PC-9 (cell line): ENCODE results near the gene WRAP53. TPM values are rescaled to one million over a fixed set of nuclear protein-coding genes. Genes with fewer than 3 reads are reported as not detected.

Experiments
- BruUV-seq: library from RNA; stranded (reverse); fragments of 400-500 nt; replicated peaks from 2 replicates; lab custom pipeline; 2021; lab: Mats Ljungman, UMichigan
- CTCF ChIA-PET: fragments of 300-600 bp; sonication (Branson Sonifier 250); formaldehyde crosslinking; loops from one replicate; lab custom pipeline; 2022; ENCODE audit warnings: antibody characterized with exemption; lab: Charles Lee
- POLR2A ChIA-PET: fragments of 300-600 bp; sonication (Branson Sonifier 250); formaldehyde crosslinking; loops from one replicate; lab custom pipeline; 2022; ENCODE audit warnings: antibody characterized with exemption; ENCODE audit not compliant: unreplicated experiment; lab: Charles Lee
- DNase-seq, 2 experiments: peaks; one replicate each; pipeline versions ENCODE4 v3.0.0 to v3.0.0-alpha.2; 2015 to 2022; ENCODE audit warnings: mixed read lengths in 1 of 2
- H2AFZ ChIP-seq: fragments of 200-600 bp; sonication (generic); 2 replicates; pipeline ENCODE4 v1.8.1; 2017; ENCODE audit warnings: antibody characterized with exemption
- H3F3A ChIP-seq: fragments of 200-600 bp; sonication (generic); 2 replicates; pipeline ENCODE4 v1.8.1; 2017; ENCODE audit warnings: antibody characterized with exemption, mild to moderate bottlenecking, low read depth; ENCODE audit not compliant: insufficient read depth
- H3K27ac ChIP-seq: fragments of 200-600 bp; sonication (generic); 2 replicates; pipeline ENCODE4 v1.6.1; 2016; ENCODE audit warnings: mixed run types
- H3K27me3 ChIP-seq: fragments of 200-600 bp; sonication (generic); 2 replicates; pipeline ENCODE4 v1.6.1; 2016; ENCODE audit warnings: low read depth, mixed run types; ENCODE audit not compliant: insufficient read depth
- H3K36me3 ChIP-seq: fragments of 200-600 bp; sonication (generic); 2 replicates; pipeline ENCODE4 v1.6.1; 2016; ENCODE audit warnings: low read depth, mixed run types
- H3K4me1 ChIP-seq: fragments of 200-600 bp; sonication (generic); replicated peaks from 2 replicates; pipeline ENCODE4 v1.6.1; 2016; ENCODE audit warnings: mixed run types; ENCODE audit not compliant: insufficient read depth
- H3K4me2 ChIP-seq: fragments of 200-600 bp; sonication (generic); 2 replicates; pipeline ENCODE4 v1.6.1; 2017; ENCODE audit warnings: mixed run types
- H3K4me3 ChIP-seq: fragments of 200-600 bp; sonication (generic); 2 replicates; pipeline ENCODE4 v1.6.1; 2016; ENCODE audit warnings: mixed run types
- H3K79me2 ChIP-seq: fragments of 200-600 bp; sonication (generic); 2 replicates; pipeline ENCODE4 v1.6.1; 2017; ENCODE audit warnings: low read depth, mixed run types
- H3K9me2 ChIP-seq: fragments of 200-600 bp; sonication (generic); 2 replicates; pipeline ENCODE4 v1.8.1; 2017; ENCODE audit warnings: mild to moderate bottlenecking; ENCODE audit not compliant: insufficient read depth
- H3K9me3 ChIP-seq: fragments of 200-600 bp; sonication (generic); 2 replicates; pipeline ENCODE4 v1.8.1; 2016; ENCODE audit warnings: low read depth; ENCODE audit not compliant: insufficient read depth
- H4K20me1 ChIP-seq: fragments of 200-600 bp; sonication (generic); 2 replicates; pipeline ENCODE4 v1.8.1; 2017; ENCODE audit not compliant: insufficient read depth
- EZH2 ChIP-seq: fragments of 200-600 bp; sonication (generic); IDR thresholded peaks from 2 replicates; pipeline ENCODE4 v1.8.0; 2017; ENCODE audit warnings: antibody characterized with exemption, low read depth
- intact Hi-C: fragments of 100-400 bp; cut with micrococcal nuclease; formaldehyde crosslinking; loops from one replicate; pipeline ENCODE4 v1.10.0; 2022; ENCODE audit not compliant: unreplicated experiment
- total RNA-seq: library from RNA; stranded (reverse); gene quantifications from 2 replicates; pipeline ENCODE4 v1.2.3, GENCODE V29; 2021
- TF ChIP-seq, protein P1 (sequence below): fragments of 200-600 bp; sonication (generic); conservative IDR thresholded peaks from 2 replicates; pipeline ENCODE4 v1.6.1; 2017; ENCODE audit warnings: mixed run types, antibody characterized with exemption, mild to moderate bottlenecking, moderate library complexity

Gene WRAP53
- total RNA-seq, 1 experiment from 2014 or later: 31.9 TPM

DNA sequence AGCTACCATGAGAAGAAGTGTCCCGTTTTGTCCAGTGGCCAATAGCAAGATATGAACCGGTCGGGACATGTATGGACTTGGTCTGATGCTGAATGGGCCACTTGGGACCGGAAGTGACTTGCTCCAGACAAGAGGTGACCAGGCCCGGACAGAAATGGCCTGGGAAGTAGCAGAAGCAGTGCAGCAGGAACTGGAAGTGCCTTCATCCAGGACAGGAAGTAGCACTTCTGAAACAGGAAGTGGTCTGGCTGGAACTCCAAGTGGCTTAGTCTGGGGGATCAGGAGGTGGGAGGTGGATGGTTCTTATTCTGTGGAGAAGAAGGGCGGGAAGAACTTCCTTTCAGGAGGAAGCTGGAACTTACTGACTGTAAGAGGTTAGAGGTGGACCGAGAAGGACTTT lies 22.0 kb downstream of the WRAP53 start:
- Histone ChIP-seq H3K27ac (no peak overlapping the region), H2AFZ (no peak overlapping the region), H4K20me1 (no peaks in the 10 kb centered on the region), H3K4me1 (no peaks in the 10 kb centered on the region), H3K79me2 (no peaks in the 10 kb centered on the region), H3K36me3 (no peaks in the 10 kb centered on the region), H3K9me3 (no peaks in the 10 kb centered on the region), H3K4me3 (no peak overlapping the region), H3F3A (no peaks in the 10 kb centered on the region), H3K4me2 (no peak overlapping the region), H3K27me3 (no peaks in the 10 kb centered on the region), H3K9me2 (no peaks in the 10 kb centered on the region)
- no TSS peak for BruUV-seq
- no peak for TF ChIP-seq EZH2
- TF ChIP-seq, protein P1, sequence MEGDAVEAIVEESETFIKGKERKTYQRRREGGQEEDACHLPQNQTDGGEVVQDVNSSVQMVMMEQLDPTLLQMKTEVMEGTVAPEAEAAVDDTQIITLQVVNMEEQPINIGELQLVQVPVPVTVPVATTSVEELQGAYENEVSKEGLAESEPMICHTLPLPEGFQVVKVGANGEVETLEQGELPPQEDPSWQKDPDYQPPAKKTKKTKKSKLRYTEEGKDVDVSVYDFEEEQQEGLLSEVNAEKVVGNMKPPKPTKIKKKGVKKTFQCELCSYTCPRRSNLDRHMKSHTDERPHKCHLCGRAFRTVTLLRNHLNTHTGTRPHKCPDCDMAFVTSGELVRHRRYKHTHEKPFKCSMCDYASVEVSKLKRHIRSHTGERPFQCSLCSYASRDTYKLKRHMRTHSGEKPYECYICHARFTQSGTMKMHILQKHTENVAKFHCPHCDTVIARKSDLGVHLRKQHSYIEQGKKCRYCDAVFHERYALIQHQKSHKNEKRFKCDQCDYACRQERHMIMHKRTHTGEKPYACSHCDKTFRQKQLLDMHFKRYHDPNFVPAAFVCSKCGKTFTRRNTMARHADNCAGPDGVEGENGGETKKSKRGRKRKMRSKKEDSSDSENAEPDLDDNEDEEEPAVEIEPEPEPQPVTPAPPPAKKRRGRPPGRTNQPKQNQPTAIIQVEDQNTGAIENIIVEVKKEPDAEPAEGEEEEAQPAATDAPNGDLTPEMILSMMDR: no peak
- DNase-seq: no peak
- POLR2A ChIA-PET: no interaction called here
- CTCF ChIA-PET: no interaction called here
- intact Hi-C loops: no loop called here

DNA sequence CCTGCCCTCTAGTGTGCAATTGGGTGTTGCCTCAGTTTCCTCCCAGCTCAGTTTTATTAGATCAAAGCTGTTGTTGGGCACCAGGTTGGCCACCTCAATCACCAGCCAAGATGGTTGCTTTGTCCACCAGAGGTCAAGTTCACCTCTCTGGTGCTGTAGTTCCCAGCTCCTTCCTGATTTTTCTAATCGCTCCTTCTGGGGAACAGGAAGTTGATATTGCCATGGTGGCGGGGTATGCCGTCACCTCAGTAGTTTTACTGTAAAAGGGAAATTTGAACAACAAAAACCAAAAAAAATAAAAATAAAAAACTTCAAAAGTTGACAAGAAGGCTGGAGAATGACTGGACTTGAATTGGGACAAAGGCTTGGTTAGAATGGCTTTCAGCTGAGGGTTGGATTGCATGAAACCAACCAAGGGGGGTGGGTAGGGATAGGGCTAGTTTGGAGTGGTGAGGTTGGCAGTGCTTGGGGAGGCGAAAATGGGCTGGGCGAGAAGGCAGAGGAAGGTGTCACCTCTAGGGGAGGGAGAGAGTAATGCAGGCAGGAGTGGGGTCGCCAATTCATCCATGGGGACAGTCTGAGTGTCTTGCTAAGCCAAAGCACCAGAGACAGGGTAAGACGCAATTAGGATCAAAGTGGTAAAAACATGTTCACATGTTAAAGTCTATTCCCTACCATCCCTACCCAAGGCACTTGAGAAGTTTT lies 22.9 kb downstream of the WRAP53 start:
- Histone ChIP-seq H3K4me2 (no peak overlapping the region), H3K27ac (no peak overlapping the region), H3K79me2 (no peaks in the 10 kb centered on the region), H3F3A (no peaks in the 10 kb centered on the region), H3K4me1 (peaks cover 3% of the 10 kb centered on the region), H2AFZ (no peak overlapping the region), H3K36me3 (no peaks in the 10 kb centered on the region), H3K9me2 (no peaks in the 10 kb centered on the region), H3K9me3 (no peaks in the 10 kb centered on the region), H4K20me1 (no peaks in the 10 kb centered on the region), H3K27me3 (no peaks in the 10 kb centered on the region), H3K4me3 (no peak overlapping the region)
- no peak for DNase-seq
- POLR2A ChIA-PET: interaction anchor here (0.6 kb wide), 1 partner anchor 131 kb away, joined by 3 read pairs; no protein-coding TSS in a partner anchor
- intact Hi-C loops: no loop called here
- no peak for TF ChIP-seq EZH2
- TF ChIP-seq, protein P1: 0 out of 2 replicates have a peak, but pooled peaks have one; percentile 13
- CTCF ChIA-PET: interaction anchor here (0.7 kb wide), 1 partner anchor 349 kb away, joined by 3 read pairs; no protein-coding TSS in a partner anchor
- no TSS peak for BruUV-seq

DNA sequence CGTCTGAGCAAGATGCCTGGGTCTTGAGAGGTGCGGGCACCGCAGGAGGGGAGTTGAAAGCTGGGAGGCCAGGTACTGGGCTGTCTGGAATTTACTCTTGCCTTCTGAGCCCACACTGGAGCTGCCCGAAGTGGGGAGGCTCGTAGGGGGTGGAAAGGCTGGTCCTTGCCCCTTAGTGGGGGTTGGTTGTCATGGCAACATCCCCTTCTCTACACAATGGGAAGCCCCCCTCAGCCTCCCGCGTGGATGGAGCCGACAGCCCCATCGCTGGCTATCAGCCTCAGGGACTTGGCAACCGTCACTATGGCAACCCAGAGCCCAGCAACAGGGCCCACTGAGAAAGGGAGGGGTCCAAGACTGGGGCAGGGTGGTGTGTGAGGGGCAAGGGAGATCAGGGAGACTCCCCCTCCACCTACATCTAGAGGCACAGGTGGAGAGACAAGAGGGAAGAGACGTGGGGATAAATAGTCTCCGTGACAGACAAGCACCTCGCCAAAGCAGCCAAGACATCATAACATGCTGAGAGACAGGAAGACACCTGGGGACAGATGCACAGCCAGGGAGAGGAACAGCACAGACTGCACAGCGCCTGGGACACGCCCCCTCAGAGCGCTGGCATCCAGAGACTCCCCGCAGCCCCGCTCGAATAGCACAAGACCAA lies 24.0 kb downstream of the WRAP53 start:
- Histone ChIP-seq H3K79me2 (no peaks in the 10 kb centered on the region), H3K4me3 (no peak overlapping the region), H3K36me3 (no peaks in the 10 kb centered on the region), H3K27me3 (no peaks in the 10 kb centered on the region), H3K4me2 (no peak overlapping the region), H3K4me1 (peaks cover 7% of the 10 kb centered on the region), H3K9me3 (no peaks in the 10 kb centered on the region), H3K27ac (no peak overlapping the region), H2AFZ (no peak overlapping the region), H4K20me1 (no peaks in the 10 kb centered on the region), H3K9me2 (no peaks in the 10 kb centered on the region), H3F3A (no peaks in the 10 kb centered on the region)
- intact Hi-C loops: no loop called here
- no TSS peak for BruUV-seq
- CTCF ChIA-PET: interaction anchor here (0.7 kb wide), 2 partner anchors 348 to 387 kb away, joined by 3 read pairs; no protein-coding TSS in a partner anchor
- POLR2A ChIA-PET: no interaction called here
- TF ChIP-seq, protein P1: no peak
- no peak for TF ChIP-seq EZH2
- DNase-seq: no peak
